NOMO-1 treated with dmso at 0.1 percent for 144 hours (cell line): ENCODE measurements around the gene RCOR3.
A peak's percentile ranks its signal among the peaks of the same experiment; 100 is the strongest.
"Not testable (repeated sequence)": the region's sequence is repeated elsewhere in the genome, so short reads cannot be mapped to it uniquely, and the experiment has no call there.

Experiments used
- DNase-seq: peaks from one replicate; lab custom pipeline; 2025; ENCODE audit not compliant: unreplicated experiment; lab: John Stamatoyannopoulos, UW

Gene RCOR3

GRCh38 chr1:211260141-211261107, 1.3 kb downstream of the RCOR3 start:
- DNase-seq, result peak; percentile 19

- no peak for DNase-seq
These were observed 2.1 kb downstream of the RCOR3 start for GRCh38 chr1:211261229-211261628.

DNA sequence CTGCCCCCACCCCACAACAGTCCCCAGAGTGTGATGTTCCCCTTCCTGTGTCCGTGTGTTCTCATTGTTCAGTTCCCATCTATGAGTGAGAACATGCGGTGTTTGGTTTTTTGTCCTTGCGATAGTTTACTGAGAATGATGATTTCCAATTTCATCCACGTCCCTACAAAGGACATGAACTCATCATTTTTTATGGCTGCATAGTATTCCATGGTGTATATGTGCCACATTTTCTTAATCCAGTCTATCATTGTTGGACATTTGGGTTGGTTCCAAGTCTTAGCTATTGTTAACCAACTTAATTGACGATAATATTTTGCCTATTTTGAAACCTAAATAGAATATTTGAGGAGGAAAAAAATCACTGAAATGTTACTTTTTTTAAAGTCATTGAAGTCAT, 3.9 kb downstream of the RCOR3 start:
- not testable (repeated sequence) for DNase-seq

DNA sequence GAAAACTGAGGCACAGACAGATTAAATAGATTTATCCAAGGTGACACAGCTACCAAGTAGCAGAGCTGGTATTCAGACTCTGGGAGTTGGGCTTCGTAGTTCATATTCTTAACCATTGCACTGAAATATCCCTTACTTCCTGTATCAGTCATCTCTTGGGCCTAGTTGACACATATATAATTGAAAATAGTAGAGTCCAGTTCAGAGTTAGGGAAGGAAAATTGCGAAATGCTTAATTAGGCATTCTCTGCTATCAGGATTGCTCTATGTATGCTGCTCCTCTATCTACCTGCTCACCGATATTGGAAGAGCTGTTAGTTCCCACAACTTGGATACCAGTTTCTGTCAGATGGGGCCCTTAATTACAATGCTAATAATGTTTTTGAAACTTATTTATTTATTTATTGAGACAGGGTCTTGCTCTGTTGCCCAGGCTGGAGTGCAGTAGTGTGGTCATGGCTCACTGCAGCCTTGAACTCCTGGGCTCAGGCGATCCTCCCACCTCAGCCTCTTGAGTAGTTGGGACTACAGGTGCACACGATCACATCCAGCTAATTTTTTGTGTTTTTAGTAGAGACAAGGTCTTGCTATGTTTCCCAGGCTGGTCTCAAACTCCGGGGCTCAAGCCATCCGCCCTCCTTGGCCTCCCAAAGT, 8.2 kb downstream of the RCOR3 start:
- DNase-seq, result peak; percentile 17

DNA sequence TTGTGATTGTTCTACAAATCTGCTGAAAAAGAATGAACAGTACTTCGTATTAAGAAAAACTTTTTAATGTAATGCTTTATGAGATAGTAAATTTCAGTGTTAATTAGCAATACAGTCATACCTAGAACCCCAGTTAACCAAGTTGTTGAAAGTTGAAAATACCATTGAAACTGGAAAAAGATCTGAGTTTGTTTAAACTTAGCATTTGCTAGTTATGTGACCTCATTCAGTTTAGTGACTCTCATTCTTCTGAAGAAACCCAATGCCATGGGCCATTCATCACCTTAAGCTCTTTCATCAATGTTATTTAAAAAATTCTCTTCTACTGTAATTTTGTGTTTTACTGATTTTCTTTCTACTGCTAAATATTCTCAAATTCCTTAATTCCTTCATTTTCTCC, 20.2 kb downstream of the RCOR3 start:
- DNase-seq, result no peak

DNA sequence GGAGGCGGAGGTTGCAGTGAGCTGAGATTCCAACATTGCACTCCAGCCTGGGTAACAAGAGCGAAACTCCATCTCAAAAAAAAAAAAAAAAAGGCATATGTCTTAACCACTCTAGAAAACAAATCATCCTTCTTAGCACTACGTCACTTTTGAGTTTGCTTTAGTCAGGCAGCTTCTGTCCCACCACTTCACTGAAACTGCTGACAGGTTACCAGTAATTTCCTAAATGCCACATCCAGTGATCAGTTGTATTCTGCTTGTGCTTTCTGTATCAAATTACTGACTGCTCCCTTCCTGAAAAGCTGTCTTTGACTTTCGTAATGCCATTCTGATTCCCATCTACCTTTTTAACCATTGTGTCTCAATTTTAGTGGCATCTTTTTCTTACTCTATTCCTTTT, 21.7 kb downstream of the RCOR3 start:
- no peak for DNase-seq

- DNase-seq, result no peak
These were observed 22.3 kb downstream of the RCOR3 start for GRCh38 chr1:211281320-211282022.

- no peak for DNase-seq
These were observed 22.8 kb downstream of the RCOR3 start for GRCh38 chr1:211282023-211282373.

GRCh38 chr1:211285196-211285595, 26.0 kb downstream of the RCOR3 start:
- DNase-seq, result no peak

DNA sequence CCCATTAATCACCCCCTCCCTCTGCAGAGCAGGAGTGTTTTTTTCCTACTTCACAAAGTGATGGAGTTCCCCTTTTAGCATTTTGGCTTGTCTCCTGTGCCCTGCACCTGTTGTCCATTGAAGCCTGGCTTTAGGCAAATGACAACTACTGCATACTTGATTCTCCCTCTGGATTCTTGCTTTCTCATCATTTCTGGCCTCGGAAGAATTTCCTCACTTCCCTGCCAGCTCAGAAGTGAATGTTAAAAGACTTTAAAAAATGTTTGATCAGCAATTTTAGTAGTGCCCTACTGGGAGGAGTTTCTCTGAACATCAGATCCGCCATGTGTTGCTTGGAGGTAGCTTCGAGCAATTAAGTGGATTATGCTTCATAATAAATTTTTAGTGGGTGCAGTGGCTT, 28.1 kb downstream of the RCOR3 start:
- no peak for DNase-seq

DNA sequence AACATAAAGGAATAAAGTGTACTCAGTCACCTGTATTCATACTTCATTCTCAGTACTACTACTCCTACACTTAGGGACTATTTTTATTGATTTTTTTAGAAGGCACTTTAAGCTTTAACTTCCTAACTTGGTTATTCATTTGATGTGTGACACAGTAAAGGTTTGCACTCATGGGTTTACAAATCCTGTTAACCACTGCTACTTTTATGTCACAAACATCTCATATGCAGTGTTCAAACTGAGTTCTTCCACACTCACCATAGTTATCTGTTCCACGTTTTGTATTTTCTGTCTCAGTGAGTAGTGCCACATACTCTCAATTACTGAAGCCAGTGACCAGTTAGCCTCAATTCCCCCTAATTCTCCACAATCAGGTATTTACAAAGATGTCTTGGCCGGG, 33.2 kb downstream of the RCOR3 start:
- DNase-seq, result no peak

- no peak for DNase-seq
These were observed 37.2 kb downstream of the RCOR3 start for GRCh38 chr1:211296396-211296795.

- no peak for DNase-seq
These were observed 45.9 kb downstream of the RCOR3 start for GRCh38 chr1:211305044-211305443.

DNA sequence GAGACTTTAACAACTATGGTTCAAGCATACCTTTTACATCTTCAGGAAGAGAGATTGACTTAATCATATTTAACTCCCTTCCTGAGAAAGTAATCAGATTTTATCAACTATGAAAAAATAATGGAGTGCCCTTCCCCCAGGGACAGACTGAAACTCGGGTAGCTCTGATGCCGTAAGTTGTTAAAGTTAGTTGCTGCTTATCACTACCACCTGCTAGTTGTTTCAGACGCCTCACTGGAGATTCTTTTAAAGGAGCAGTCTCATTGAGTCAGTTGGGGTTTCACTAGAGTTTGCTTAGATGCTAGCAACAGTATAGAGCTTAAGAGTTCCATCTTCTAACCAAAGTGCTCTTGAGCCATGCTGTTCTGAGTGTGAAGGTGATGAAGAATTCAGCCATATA, 50.5 kb downstream of the RCOR3 start:
- no peak for DNase-seq

DNA sequence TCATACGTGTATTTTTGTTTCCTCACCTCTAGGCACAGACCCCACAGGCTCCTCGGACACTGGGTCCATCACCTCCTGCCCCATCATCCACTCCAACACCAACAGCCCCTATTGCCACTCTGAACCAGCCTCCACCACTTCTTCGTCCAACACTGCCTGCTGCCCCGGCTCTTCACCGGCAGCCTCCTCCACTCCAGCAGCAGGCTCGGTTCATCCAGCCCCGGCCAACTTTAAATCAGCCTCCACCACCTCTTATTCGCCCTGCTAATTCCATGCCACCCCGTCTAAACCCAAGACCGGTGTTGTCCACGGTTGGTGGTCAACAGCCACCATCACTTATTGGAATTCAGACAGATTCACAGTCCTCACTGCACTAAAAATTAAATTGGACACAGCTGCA, 54.2 kb downstream of the RCOR3 start:
- no peak for DNase-seq

DNA sequence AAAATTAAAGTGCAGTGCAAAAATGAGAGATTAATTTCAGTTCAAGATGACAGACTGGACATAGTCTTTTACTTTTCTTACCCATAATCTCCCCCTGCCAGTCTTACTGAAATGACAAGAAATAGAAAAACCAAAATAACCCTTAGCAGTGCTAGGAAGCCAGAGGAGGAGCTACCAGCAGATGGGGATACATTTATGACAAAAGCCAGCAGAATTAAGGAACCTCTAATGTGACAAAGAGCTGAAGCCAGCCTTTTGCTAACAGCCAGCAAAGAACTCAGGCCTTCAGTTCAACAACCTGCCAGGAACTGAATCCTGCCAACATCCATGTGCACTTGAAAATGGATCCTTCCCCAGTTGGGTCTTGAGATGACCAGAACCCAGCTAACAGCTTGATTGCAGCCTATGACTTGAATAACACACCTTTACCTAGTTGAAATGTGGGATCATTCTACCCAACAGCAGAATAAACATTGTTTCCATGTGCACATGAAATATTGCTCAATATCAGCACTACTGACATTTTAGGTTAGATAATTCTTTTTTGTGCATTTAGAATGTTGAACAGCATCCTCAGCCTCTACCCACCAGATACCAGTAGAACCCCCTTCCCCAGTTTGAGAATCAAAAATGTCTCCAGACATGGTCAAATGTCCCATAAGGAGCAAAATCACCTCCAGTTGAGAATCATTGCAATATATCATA, 59.6 kb downstream of the RCOR3 start:
- no peak for DNase-seq

- no peak for DNase-seq
These were observed 60.7 kb downstream of the RCOR3 start for GRCh38 chr1:211319892-211320291.

- no peak for DNase-seq
These were observed 61.8 kb downstream of the RCOR3 start for GRCh38 chr1:211320980-211321379.

DNA sequence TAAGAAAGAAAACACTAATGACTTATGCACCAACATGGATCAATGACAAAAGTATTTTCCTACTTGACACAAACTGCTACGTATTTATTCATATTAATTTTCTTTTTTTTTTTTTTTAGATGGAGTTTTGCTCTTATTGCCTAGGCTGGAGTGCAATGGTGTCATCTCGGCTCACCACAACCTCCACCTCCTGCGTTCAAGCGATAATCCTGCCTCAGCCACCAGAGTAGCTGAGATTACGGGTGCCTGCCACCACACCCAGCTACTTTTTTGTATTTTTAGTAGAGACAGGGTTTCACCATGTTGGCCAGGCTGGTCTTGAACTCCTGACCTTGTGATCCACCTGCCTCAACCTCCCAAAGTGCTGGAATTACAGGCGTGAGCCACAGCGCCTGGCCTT, 62.5 kb downstream of the RCOR3 start:
- not testable (repeated sequence) for DNase-seq

DNA sequence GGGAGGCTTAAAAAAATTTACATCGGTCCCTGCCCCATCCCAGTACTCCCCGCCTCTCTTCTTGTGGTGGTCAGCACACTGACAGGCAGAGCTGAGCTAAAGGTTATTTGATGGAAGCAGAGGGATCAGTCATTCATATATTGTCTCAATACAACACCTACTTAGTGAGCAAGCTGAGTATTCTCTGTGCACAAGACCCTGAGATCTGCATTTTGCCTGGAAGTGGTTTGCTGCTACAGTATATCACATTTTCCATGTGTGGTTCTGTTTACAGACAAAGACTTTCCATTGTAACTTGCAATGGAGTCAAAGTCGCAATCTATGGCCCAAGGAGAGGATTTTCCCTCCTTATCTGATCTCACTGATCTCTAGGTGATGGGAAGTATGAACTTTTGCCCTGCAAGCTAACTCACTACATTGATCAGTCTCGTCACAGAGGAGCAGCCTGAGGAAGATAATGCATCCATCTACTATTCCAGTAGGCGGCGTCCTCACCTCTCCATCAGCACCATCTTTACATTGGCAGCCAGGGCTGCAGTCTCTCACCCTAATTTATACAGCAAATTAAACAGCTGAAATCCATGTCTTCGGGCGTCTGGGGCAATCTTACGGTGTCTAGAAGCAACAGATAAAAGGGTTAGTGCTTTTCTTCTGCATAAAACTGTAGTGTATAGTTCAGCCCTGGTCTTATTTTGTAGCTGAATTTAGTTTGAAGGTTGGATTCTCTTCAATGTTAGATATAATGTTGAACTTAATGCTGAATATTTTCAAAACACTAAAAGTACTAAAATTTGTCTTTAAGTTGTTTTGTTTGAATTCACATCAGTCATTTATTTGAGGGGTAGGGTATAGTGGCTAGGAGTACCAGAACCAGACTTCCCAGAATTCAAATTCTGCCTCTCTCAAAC, 64.2 kb downstream of the RCOR3 start:
- DNase-seq, result no peak
